ENCODE measurements around the gene UBXN7.

- no peak for TF ChIP-seq TCF12 (IDR thresholded peaks at IDR 0.05)
- no peak for TF ChIP-seq TCF12 (CRISPR knock-in tag; IDR thresholded peaks at IDR 0.05)
- no peak for TF ChIP-seq USF2 (IDR thresholded peaks at IDR 0.05; ENCODE audit: low read depth, low read length)
- TF ChIP-seq USF2 (CRISPR knock-in tag; IDR thresholded peaks at IDR 0.05; ENCODE audit: borderline replicate concordance) = no peak
Observed at GRCh38 chr3:196408565-196409300, 23.5 kb downstream of the UBXN7 start.
